Measurements from ENCODE around the gene GRK5. TPM values are rescaled to one million over a fixed set of nuclear protein-coding genes. Genes with fewer than 3 reads are reported as not detected.
"Not testable (repeated sequence)": the region's sequence is repeated elsewhere in the genome, so short reads cannot be mapped to it uniquely, and the experiment has no call there.

GRK5 gene
- total and polyA plus RNA-seq, 3 experiments from 2014 or later = 7.7 to 13.8 (median 13.6) TPM

DNA sequence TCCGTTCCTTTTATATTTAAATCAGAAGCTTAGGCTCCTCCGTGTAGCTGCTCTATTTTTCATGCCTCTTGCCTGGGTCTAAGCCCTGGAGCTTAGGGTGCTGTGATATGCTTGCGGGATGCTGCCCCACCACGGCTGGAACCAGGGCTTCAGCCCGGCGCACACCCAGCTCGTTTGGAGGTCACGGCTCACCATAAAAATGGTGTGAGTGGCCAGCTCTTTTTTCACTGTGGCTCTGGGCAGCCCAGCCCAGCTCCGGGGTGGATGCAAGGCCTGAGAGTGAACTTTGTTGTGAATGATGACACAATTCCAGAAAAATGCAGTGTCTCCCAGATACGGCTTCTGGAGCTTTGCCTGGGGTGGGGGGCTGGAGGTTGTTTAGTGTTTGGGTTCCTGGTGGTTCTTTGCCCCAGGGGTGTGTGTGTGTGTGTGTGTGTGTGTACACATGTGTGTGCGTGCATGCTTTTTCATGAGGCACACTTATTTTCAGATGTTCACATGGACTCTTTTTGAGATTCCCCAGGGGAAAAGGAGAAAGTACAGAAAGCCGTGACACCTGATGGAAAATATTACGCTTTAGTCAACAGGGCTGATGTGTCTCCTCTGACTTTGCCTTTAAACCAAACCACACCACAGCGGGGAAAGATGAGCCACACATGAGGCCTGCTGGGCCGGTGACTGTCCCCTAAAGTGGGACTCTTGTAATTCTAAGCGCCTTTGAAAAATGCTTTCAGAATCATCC is 46.2 kb downstream of the GRK5 start:
- H3K27ac ChIP-seq (ENCODE audit: low read depth, low read length) = no peak overlapping the region
- H3K36me3 Mint-ChIP-seq = peaks cover 0 to 8% (median 6%) of the 10 kb centered on the region in 3 donors
- H3K4me3 ChIP-seq (ENCODE audit: low read length) = no peak overlapping the region
- no peaks in the 10 kb centered on the region for H3K9me3 Mint-ChIP-seq
- H3K36me3 ChIP-seq (ENCODE audit: insufficient read depth, low read length) = no peaks in the 10 kb centered on the region
- ChIA-PET POLR2A (no interaction called here), CTCF (interaction anchor here (1.4 kb wide), 1 partner anchor 11 kb away, joined by 3 read pairs; no protein-coding TSS in a partner anchor)
- H3K4me3 Mint-ChIP-seq = peak overlapping the region in 1 of 7 donors; percentile 59
- peaks cover 15 to 28% (median 18%) of the 10 kb centered on the region in 3 donors for H3K4me1 Mint-ChIP-seq
- peak overlapping the region in 4 of 8 donors; percentile 40 to 78 (median 66) for H3K27ac Mint-ChIP-seq
- H3K9me3 ChIP-seq (ENCODE audit: low read length) = no peaks in the 10 kb centered on the region
- H3K27me3 Mint-ChIP-seq = no peaks in the 10 kb centered on the region
- DNase-seq = no peak
- no peaks in the 10 kb centered on the region for H3K27me3 ChIP-seq (ENCODE audit: insufficient read depth, low read length, poor library complexity, severe bottlenecking)
- no peaks in the 10 kb centered on the region for H3K4me1 ChIP-seq (ENCODE audit: insufficient read depth, low read length)

DNA sequence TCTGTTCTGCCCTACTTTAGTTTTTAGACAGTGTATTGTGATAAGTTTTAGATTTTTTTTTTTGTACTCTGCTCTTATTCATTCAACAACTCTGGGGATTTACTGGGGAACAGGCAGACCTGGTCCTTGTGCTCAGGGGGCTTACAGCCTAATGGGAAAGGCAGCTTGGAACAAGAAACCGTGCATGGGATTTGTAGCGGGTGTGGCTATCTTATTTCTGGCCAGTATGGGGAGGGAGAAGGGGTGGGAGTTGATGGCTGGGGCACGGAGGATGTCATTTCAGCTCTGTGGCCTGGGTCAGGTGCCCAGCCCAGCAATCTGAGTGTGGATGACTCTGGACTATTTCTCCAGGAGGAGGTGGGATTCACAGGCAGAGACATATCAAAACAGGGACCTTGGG is 47.0 kb downstream of the GRK5 start:
- CTCF ChIA-PET = interaction anchor here (1.4 kb wide), 1 partner anchor 10 kb away, joined by 3 read pairs; no protein-coding TSS in a partner anchor
- H3K27ac ChIP-seq (ENCODE audit: low read depth, low read length) = no peak overlapping the region

DNA sequence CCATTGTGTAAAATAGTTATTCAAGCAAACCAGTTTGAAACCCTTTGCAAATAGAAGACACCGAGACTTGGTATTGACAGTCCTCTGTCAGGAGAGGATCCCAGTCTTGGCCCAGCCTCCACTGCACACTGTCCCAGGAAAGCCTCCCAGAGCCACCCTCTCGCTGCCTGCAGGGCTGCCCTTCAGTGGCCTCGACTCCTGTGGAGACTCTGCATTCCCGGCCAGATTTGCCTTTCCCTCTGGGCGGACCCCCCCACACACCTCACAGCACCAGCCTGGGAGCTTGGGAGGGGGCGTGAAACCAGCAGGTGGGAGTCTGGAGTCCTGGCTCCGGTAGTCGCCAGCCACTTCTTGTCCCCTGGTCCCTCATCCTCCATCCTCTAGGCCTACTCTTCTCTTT is 48.7 kb downstream of the GRK5 start:
- peaks cover 0 to 6% (median 2%) of the 10 kb centered on the region in 3 donors for H3K36me3 Mint-ChIP-seq
- DNase-seq = no peak
- H3K27ac Mint-ChIP-seq = peak overlapping the region in 1 of 8 donors; percentile 63
- H3K27me3 Mint-ChIP-seq = no peaks in the 10 kb centered on the region
- Histone ChIP-seq H3K27ac (ENCODE audit: low read depth, low read length) (no peak overlapping the region), H3K4me3 (ENCODE audit: low read length) (no peak overlapping the region), H3K36me3 (ENCODE audit: insufficient read depth, low read length) (no peaks in the 10 kb centered on the region), H3K27me3 (ENCODE audit: insufficient read depth, low read length, poor library complexity, severe bottlenecking) (no peaks in the 10 kb centered on the region), H3K4me1 (ENCODE audit: insufficient read depth, low read length) (no peaks in the 10 kb centered on the region), H3K9me3 (ENCODE audit: low read length) (no peaks in the 10 kb centered on the region)
- CTCF ChIA-PET = no interaction called here
- no peaks in the 10 kb centered on the region for H3K9me3 Mint-ChIP-seq
- no peak overlapping the region for H3K4me3 Mint-ChIP-seq
- peaks cover 14 to 26% (median 14%) of the 10 kb centered on the region in 3 donors for H3K4me1 Mint-ChIP-seq
- POLR2A ChIA-PET = no interaction called here

More for the DNA sequence above, 47.0 kb downstream of the GRK5 start:
- POLR2A ChIA-PET = no interaction called here
- no peaks in the 10 kb centered on the region for H3K9me3 ChIP-seq (ENCODE audit: low read length)
- H3K27me3 ChIP-seq (ENCODE audit: insufficient read depth, low read length, poor library complexity, severe bottlenecking) = no peaks in the 10 kb centered on the region
- Mint-ChIP-seq H3K27ac (peak overlapping the region in 4 of 8 donors; percentile 68 to 92 (median 78)), H3K4me1 (peaks cover 16 to 31% (median 18%) of the 10 kb centered on the region in 3 donors), H3K36me3 (peaks cover 0 to 8% (median 6%) of the 10 kb centered on the region in 3 donors), H3K27me3 (no peaks in the 10 kb centered on the region), H3K4me3 (no peak overlapping the region), H3K9me3 (no peaks in the 10 kb centered on the region)
- no peaks in the 10 kb centered on the region for H3K36me3 ChIP-seq (ENCODE audit: insufficient read depth, low read length)
- DNase-seq = no peak
- no peaks in the 10 kb centered on the region for H3K4me1 ChIP-seq (ENCODE audit: insufficient read depth, low read length)
- H3K4me3 ChIP-seq (ENCODE audit: low read length) = no peak overlapping the region

DNA sequence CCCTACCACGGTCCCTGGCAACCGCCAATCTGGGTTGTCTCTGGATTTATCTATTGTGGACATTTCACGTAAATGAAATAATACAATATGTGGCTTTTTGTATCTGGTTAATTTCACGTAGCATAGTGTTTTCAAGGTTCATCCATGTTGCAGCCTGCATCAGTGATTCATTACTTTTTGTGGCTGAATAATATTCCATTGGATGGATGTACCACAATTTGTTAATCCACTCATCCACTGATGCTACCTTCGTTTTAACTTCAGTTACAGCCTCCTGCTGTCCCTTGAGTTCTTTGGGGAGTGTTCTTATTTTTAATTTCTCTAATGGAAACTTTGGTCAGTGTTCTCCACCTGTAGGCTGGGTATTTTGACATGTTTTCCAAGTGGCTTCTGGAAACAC is 49.5 kb downstream of the GRK5 start:
- Mint-ChIP-seq H3K4me3 (no peak overlapping the region), H3K36me3 (peaks cover 0 to 4% (median 2%) of the 10 kb centered on the region in 3 donors), H3K27me3 (no peaks in the 10 kb centered on the region), H3K27ac (peak overlapping the region in 2 of 8 donors; percentile 17 to 66), H3K9me3 (no peaks in the 10 kb centered on the region), H3K4me1 (peaks cover 13 to 26% (median 14%) of the 10 kb centered on the region in 3 donors)
- Histone ChIP-seq H3K27ac (ENCODE audit: low read depth, low read length) (no peak overlapping the region), H3K4me3 (ENCODE audit: low read length) (no peak overlapping the region), H3K27me3 (ENCODE audit: insufficient read depth, low read length, poor library complexity, severe bottlenecking) (no peaks in the 10 kb centered on the region), H3K36me3 (ENCODE audit: insufficient read depth, low read length) (no peaks in the 10 kb centered on the region), H3K9me3 (ENCODE audit: low read length) (no peaks in the 10 kb centered on the region), H3K4me1 (ENCODE audit: insufficient read depth, low read length) (no peaks in the 10 kb centered on the region)
- no peak for DNase-seq
- ChIA-PET POLR2A (no interaction called here), CTCF (no interaction called here)

DNA sequence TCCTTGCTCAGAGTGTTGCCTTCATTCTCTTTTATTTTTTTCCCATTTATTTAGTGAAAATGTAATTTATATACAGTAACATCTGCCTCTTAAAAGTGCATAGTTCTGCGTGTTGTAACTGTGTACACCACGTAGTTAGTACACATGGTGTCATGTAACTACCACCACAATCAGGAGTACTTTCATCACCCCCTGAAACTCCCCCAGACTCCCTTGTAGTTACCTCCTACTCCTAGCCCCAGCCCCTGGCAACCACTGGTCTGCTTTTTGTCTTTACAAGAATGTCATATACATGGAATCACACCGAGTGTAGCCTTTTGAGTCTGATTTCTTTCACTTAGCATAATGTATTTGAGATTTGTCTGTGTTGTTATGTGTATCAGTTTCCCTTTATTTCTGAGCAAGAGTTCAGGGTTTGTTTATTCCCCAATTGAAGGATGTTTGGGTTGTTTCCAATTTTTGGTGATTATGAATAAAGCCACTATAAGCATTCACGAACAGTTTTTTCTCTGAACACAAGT is 50.6 kb downstream of the GRK5 start:
- peak overlapping the region in 3 of 8 donors; percentile 20 to 27 (median 21) for H3K27ac Mint-ChIP-seq
- CTCF ChIA-PET = no interaction called here
- no peak overlapping the region for H3K27ac ChIP-seq (ENCODE audit: low read depth, low read length)
- no peaks in the 10 kb centered on the region for H3K27me3 ChIP-seq (ENCODE audit: insufficient read depth, low read length, poor library complexity, severe bottlenecking)
- H3K4me1 Mint-ChIP-seq = peaks cover 10 to 26% (median 13%) of the 10 kb centered on the region in 3 donors
- no peaks in the 10 kb centered on the region for H3K9me3 ChIP-seq (ENCODE audit: low read length)
- no peak overlapping the region for H3K4me3 Mint-ChIP-seq
- H3K36me3 Mint-ChIP-seq = peaks cover 0 to 4% (median 3%) of the 10 kb centered on the region in 3 donors
- no peaks in the 10 kb centered on the region for H3K9me3 Mint-ChIP-seq
- DNase-seq = no peak
- no peaks in the 10 kb centered on the region for H3K36me3 ChIP-seq (ENCODE audit: insufficient read depth, low read length)
- POLR2A ChIA-PET = no interaction called here
- H3K4me3 ChIP-seq (ENCODE audit: low read length) = no peak overlapping the region
- no peaks in the 10 kb centered on the region for H3K4me1 ChIP-seq (ENCODE audit: insufficient read depth, low read length)
- H3K27me3 Mint-ChIP-seq = no peaks in the 10 kb centered on the region

DNA sequence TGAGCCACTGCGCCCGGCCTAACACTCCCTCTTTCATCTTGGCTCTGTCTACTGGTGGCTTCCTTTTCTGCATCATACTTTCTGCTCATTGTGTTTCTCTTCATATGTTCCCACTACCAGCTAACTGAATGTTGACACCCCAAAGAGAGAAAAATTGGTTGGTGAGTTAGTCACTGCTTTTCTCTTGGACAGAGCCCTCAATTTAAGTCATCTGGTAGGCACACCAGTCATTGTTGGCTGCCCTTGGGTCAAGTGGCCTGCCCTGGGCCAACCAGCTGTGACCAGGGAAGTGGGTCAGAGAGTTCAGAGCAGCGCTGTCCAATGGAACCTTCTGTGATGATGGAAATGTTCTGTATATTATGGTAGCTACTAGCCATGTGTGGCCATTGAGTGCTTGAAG is 52.0 kb downstream of the GRK5 start:
- ChIA-PET CTCF (interaction anchor here (0.8 kb wide), 1 partner anchor 14 kb away, joined by 3 read pairs; no protein-coding TSS in a partner anchor), POLR2A (no interaction called here)
- H3K9me3 Mint-ChIP-seq = no peaks in the 10 kb centered on the region
- peak overlapping the region in 2 of 8 donors; percentile 2 to 50 for H3K27ac Mint-ChIP-seq
- peaks cover 0 to 4% (median 4%) of the 10 kb centered on the region in 3 donors for H3K36me3 Mint-ChIP-seq
- Histone ChIP-seq H3K4me1 (ENCODE audit: insufficient read depth, low read length) (no peaks in the 10 kb centered on the region), H3K36me3 (ENCODE audit: insufficient read depth, low read length) (no peaks in the 10 kb centered on the region), H3K27ac (ENCODE audit: low read depth, low read length) (no peak overlapping the region), H3K4me3 (ENCODE audit: low read length) (no peak overlapping the region), H3K9me3 (ENCODE audit: low read length) (no peaks in the 10 kb centered on the region), H3K27me3 (ENCODE audit: insufficient read depth, low read length, poor library complexity, severe bottlenecking) (no peaks in the 10 kb centered on the region)
- H3K27me3 Mint-ChIP-seq = no peaks in the 10 kb centered on the region
- DNase-seq = no peak
- peaks cover 3 to 20% (median 5%) of the 10 kb centered on the region in 3 donors for H3K4me1 Mint-ChIP-seq
- H3K4me3 Mint-ChIP-seq = no peak overlapping the region

DNA sequence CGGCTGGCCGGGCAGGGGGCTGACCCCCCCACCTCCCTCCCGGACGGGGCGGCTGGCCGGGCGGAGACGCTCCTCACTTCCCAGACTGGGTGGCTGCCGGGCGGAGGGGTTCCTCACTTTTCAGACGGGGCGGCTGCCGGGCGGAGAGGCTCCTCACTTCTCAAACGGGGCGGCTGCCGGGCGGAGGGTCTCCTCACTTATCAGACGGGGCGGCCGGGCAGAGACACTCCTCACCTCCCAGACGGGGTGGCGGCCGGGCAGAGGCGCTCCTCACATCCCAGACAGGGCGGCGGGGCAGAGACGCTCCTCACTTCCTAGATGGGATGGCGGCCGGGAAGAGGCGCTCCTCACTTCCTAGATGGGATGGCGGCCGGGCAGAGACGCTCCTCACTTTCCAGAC is 53.6 kb downstream of the GRK5 start:
- H3K27ac Mint-ChIP-seq; H3K36me3 Mint-ChIP-seq; POLR2A ChIA-PET; H3K9me3 Mint-ChIP-seq; H3K9me3 ChIP-seq (ENCODE audit: low read length); CTCF ChIA-PET; H3K27ac ChIP-seq (ENCODE audit: low read depth, low read length); H3K27me3 ChIP-seq (ENCODE audit: insufficient read depth, low read length, poor library complexity, severe bottlenecking); H3K4me3 Mint-ChIP-seq; H3K27me3 Mint-ChIP-seq; H3K4me3 ChIP-seq (ENCODE audit: low read length); H3K4me1 ChIP-seq (ENCODE audit: insufficient read depth, low read length); H3K36me3 ChIP-seq (ENCODE audit: insufficient read depth, low read length); DNase-seq: not testable (repeated sequence)
- H3K4me1 Mint-ChIP-seq = peaks cover 5 to 20% (median 5%) of the 10 kb centered on the region in 3 donors

DNA sequence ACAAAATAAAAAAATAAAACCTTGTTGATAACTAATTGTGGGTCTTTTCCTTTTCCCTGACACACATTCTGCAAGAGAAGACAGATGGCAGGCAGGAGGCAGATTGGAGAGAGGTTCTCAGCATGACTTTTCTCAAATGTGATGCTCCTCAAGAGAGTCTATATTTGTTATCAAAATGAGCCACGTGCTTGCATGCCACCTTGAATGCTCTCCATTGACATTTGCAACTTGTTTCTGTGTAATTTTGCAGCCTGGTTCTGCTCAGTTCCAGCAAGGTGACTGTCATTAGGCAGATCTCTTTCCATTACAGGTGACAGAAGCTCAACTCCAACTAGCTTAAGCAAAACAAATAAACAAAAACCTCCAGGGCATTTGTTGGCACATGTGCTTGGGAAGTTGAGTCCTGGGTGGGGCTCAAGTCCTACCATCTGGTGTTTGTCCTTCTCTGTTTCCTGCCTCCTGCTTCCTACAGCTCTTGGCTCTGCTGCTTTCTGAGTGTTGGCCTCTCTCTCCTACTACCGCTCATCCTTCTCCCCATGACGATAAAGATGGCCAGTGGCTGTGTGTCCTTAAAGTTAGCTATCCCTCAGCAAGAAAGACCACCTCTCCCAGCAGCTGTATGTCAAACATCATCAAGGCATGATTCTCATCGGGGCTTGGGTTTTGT is 56.7 kb downstream of the GRK5 start:
- Histone ChIP-seq H3K27ac (ENCODE audit: low read depth, low read length) (no peak overlapping the region), H3K36me3 (ENCODE audit: insufficient read depth, low read length) (no peaks in the 10 kb centered on the region), H3K4me1 (ENCODE audit: insufficient read depth, low read length) (peaks cover 17% of the 10 kb centered on the region), H3K4me3 (ENCODE audit: low read length) (no peak overlapping the region), H3K27me3 (ENCODE audit: insufficient read depth, low read length, poor library complexity, severe bottlenecking) (no peaks in the 10 kb centered on the region), H3K9me3 (ENCODE audit: low read length) (no peaks in the 10 kb centered on the region)
- ChIA-PET CTCF (interaction anchor here (1.0 to 1.5 kb wide), 4 partner anchors 10 to 279 kb away, joined by 3 read pairs; no protein-coding TSS in a partner anchor), POLR2A (no interaction called here)
- H3K36me3 Mint-ChIP-seq = peaks cover 0 to 4% (median 3%) of the 10 kb centered on the region in 3 donors
- no peaks in the 10 kb centered on the region for H3K27me3 Mint-ChIP-seq
- no peaks in the 10 kb centered on the region for H3K9me3 Mint-ChIP-seq
- peaks cover 19 to 30% (median 20%) of the 10 kb centered on the region in 3 donors for H3K4me1 Mint-ChIP-seq
- no peak for DNase-seq
- peak overlapping the region in 6 of 8 donors; percentile 0 to 80 (median 46) for H3K27ac Mint-ChIP-seq
- H3K4me3 Mint-ChIP-seq = no peak overlapping the region

All from CD8-positive, alpha-beta memory T cell (primary cell).